Panc1 (cell line): ENCODE data around the gene BRD9. TPM values are rescaled to one million over a fixed set of nuclear protein-coding genes. Genes with fewer than 3 reads are reported as not detected.

ENCODE experiments used
- ATAC-seq: fragments of 200-7000 bp; cut with Tn5 transposase; 2 replicates; pipeline ENCODE4 v1.9.1; 2020; ENCODE audit warnings: mild to moderate bottlenecking, moderate library complexity
- BruUV-seq: library from RNA; stranded (reverse); fragments of 400-500 nt; replicated peaks from 2 replicates; lab custom pipeline; 2021; lab: Mats Ljungman, UMichigan
- CTCF ChIA-PET: fragments of 300-600 bp; sonication (Branson Sonifier 250); formaldehyde crosslinking; loops from one replicate; lab custom pipeline; 2022; ENCODE audit warnings: antibody characterized with exemption; lab: Charles Lee
- POLR2A ChIA-PET: fragments of 300-600 bp; sonication (Branson Sonifier 250); formaldehyde crosslinking; loops from one replicate; lab custom pipeline; 2022; ENCODE audit warnings: antibody characterized with exemption; lab: Charles Lee
- DNase-seq: peaks from one replicate; pipeline ENCODE4 v3.0.0-alpha.2; 2010; ENCODE audit warnings: low read depth, low spot score
- H3K27ac ChIP-seq: 2 replicates; pipeline ENCODE4 v1.5.1; 2011; ENCODE audit warnings: mild to moderate bottlenecking, low read length, inconsistent platforms
- H3K27me3 ChIP-seq: fragments of 200-500 bp; sonication (Bioruptor generic); 2 replicates; pipeline ENCODE4 v1.6.0; 2014; ENCODE audit warnings: low read length, inconsistent platforms; ENCODE audit not compliant: control insufficient read depth, insufficient read depth
- H3K36me3 ChIP-seq: fragments of 200-500 bp; sonication (Bioruptor generic); 2 replicates; pipeline ENCODE4 v1.5.1; 2014; ENCODE audit warnings: inconsistent platforms, mild to moderate bottlenecking, low read length, moderate library complexity; ENCODE audit not compliant: control insufficient read depth, insufficient read depth
- H3K4me1 ChIP-seq: 2 replicates; pipeline ENCODE4 v1.5.1; 2011; ENCODE audit warnings: inconsistent platforms, mild to moderate bottlenecking, low read length, moderate library complexity; ENCODE audit not compliant: control insufficient read depth, insufficient read depth
- H3K4me3 ChIP-seq, 2 experiments: 2 replicates each; pipeline ENCODE4 v1.5.1; 2011 to 2012; ENCODE audit warnings: low read depth in 2 of 2, low read length in 2 of 2, mild to moderate bottlenecking in 2 of 2, inconsistent platforms in 1 of 2, moderate library complexity in 1 of 2
- H3K9me3 ChIP-seq: fragments of 200-500 bp; sonication (Bioruptor generic); 2 replicates; pipeline ENCODE4 v1.5.1; 2014; ENCODE audit warnings: low read depth, mild to moderate bottlenecking, inconsistent platforms, low read length, moderate library complexity; ENCODE audit not compliant: control insufficient read depth, insufficient read depth
- POLR2AphosphoS5 ChIP-seq: IDR thresholded peaks from 2 replicates; pipeline ENCODE4 v1.6.1; 2012; ENCODE audit warnings: mild to moderate bottlenecking, low read depth, low read length, moderate library complexity
- SIN3A ChIP-seq: IDR thresholded peaks from 2 replicates; pipeline ENCODE4 v1.6.1; 2012; ENCODE audit warnings: low read depth, mild to moderate bottlenecking, low read length, moderate library complexity, borderline replicate concordance; ENCODE audit not compliant: insufficient read depth
- TCF7L2 ChIP-seq: IDR thresholded peaks from 2 replicates; pipeline ENCODE4 v1.6.1; 2011; ENCODE audit warnings: mild to moderate bottlenecking, low read depth, low read length, inconsistent platforms
- in situ Hi-C: cut with HindIII; loops from 2 replicates; pipeline ENCODE4 v1.10.0; 2016; ENCODE audit warnings: low sequenced_read_pairs, low pct_unique_long_range_greater_than_20kb
- intact Hi-C: fragments of 100-400 bp; cut with micrococcal nuclease; formaldehyde crosslinking; loops from one replicate; pipeline ENCODE4 v1.10.0; 2022; ENCODE audit not compliant: unreplicated experiment
- total RNA-seq: library from RNA; stranded (reverse); gene quantifications from one replicate; pipeline ENCODE4 v1.2.1, GENCODE V29; 2021; ENCODE audit not compliant: unreplicated experiment
- TF ChIP-seq, protein P1 (sequence below): fragments of 450-650 bp; IDR thresholded peaks from 2 replicates; pipeline ENCODE4 v1.5.1; 2017; ENCODE audit warnings: mild to moderate bottlenecking
- TF ChIP-seq, protein P2 (sequence below), 2 experiments: IDR thresholded peaks; 2 replicates each; pipeline ENCODE4 v1.6.1; 2011 to 2012; ENCODE audit warnings: low read depth in 2 of 2, control low read depth in 1 of 2, low read length in 1 of 2, mild to moderate bottlenecking in 1 of 2, moderate library complexity in 1 of 2; ENCODE audit not compliant: insufficient read depth in 1 of 2

Gene BRD9
- total RNA-seq, 1 experiment from 2014 or later = 64.3 TPM

DNA sequence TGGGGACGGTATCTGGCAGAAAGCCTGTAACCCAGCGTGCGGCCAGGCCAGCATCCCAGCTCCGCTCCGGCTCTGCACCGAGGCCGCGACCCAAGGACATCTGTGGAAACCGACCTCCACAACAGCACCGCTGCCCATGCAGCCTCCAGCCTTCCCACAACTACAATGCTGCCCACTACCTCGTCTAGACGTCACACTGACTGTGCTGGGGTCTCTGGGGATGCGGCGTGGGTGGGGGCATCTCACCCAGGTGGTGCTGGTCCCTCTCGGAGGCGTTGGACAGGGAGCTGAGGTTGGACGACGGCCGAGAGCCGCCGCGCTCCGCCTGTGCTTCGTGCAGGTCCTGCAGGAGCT lies 27.5 kb downstream of the BRD9 start:
- no peaks in the 10 kb centered on the region for H3K9me3 ChIP-seq
- H3K36me3 ChIP-seq = peaks cover 17% of the 10 kb centered on the region
- no TSS peak for BruUV-seq
- DNase-seq (no peak), ATAC-seq (no peak)
- POLR2A ChIA-PET = no interaction called here
- H3K27me3 ChIP-seq = no peaks in the 10 kb centered on the region
- intact Hi-C loops = no loop called here
- TF ChIP-seq, protein P1, sequence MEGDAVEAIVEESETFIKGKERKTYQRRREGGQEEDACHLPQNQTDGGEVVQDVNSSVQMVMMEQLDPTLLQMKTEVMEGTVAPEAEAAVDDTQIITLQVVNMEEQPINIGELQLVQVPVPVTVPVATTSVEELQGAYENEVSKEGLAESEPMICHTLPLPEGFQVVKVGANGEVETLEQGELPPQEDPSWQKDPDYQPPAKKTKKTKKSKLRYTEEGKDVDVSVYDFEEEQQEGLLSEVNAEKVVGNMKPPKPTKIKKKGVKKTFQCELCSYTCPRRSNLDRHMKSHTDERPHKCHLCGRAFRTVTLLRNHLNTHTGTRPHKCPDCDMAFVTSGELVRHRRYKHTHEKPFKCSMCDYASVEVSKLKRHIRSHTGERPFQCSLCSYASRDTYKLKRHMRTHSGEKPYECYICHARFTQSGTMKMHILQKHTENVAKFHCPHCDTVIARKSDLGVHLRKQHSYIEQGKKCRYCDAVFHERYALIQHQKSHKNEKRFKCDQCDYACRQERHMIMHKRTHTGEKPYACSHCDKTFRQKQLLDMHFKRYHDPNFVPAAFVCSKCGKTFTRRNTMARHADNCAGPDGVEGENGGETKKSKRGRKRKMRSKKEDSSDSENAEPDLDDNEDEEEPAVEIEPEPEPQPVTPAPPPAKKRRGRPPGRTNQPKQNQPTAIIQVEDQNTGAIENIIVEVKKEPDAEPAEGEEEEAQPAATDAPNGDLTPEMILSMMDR = no peak
- TF ChIP-seq TCF7L2 = no peak
- TF ChIP-seq SIN3A = no peak
- TF ChIP-seq POLR2AphosphoS5 = no peak
- TF ChIP-seq, protein P2, sequence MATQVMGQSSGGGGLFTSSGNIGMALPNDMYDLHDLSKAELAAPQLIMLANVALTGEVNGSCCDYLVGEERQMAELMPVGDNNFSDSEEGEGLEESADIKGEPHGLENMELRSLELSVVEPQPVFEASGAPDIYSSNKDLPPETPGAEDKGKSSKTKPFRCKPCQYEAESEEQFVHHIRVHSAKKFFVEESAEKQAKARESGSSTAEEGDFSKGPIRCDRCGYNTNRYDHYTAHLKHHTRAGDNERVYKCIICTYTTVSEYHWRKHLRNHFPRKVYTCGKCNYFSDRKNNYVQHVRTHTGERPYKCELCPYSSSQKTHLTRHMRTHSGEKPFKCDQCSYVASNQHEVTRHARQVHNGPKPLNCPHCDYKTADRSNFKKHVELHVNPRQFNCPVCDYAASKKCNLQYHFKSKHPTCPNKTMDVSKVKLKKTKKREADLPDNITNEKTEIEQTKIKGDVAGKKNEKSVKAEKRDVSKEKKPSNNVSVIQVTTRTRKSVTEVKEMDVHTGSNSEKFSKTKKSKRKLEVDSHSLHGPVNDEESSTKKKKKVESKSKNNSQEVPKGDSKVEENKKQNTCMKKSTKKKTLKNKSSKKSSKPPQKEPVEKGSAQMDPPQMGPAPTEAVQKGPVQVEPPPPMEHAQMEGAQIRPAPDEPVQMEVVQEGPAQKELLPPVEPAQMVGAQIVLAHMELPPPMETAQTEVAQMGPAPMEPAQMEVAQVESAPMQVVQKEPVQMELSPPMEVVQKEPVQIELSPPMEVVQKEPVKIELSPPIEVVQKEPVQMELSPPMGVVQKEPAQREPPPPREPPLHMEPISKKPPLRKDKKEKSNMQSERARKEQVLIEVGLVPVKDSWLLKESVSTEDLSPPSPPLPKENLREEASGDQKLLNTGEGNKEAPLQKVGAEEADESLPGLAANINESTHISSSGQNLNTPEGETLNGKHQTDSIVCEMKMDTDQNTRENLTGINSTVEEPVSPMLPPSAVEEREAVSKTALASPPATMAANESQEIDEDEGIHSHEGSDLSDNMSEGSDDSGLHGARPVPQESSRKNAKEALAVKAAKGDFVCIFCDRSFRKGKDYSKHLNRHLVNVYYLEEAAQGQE (IDR thresholded peaks at IDR 0.05; ENCODE audit: insufficient read depth in 1 of 2, low read depth in 2 of 2, low read length in 1 of 2) = no peak
- CTCF ChIA-PET = no interaction called here
- no peak overlapping the region for H3K27ac ChIP-seq
- in situ Hi-C loops = no loop called here
- no peak overlapping the region for H3K4me3 ChIP-seq
- no peaks in the 10 kb centered on the region for H3K4me1 ChIP-seq

DNA sequence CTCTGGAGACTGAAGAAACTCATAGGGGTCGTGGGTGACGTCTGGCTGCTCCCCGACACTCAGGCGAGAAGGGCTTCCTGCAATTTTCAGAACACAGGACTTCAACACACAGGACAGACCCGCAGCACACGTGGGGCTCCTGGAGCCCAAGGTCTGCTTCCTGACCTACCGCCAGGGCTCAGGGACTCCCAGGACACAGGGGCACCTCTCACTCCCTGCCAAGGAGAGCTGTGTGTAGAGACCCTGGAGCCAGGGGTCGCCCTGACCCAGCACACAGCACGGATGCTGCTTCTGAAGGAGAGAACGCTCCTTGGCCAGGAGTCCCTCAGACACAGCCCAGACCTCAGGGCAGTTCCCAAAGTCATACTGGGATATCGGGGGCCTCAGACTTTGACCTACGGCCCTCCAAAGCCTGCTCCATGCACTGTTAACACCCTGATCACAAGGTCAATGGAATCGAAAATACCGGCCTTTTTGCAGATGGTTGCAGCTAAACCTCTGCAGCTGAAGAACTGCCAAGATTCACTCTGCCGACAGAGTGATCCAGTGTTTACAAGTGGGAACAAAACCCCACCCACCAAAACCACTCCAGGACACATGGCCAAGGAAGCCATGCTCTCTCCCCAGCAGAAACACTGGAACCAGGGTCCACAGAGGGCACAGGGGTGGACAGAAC lies 28.0 kb downstream of the BRD9 start:
- no peak overlapping the region for H3K4me3 ChIP-seq
- DNase-seq (no peak), ATAC-seq (no peak)
- no TSS peak for BruUV-seq
- ChIA-PET POLR2A (interaction anchor here (0.6 kb wide), 1 partner anchor 516 kb away, joined by 3 read pairs; no protein-coding TSS in a partner anchor), CTCF (no interaction called here)
- no peak overlapping the region for H3K27ac ChIP-seq
- TF ChIP-seq SIN3A (no peak), TCF7L2 (no peak), POLR2AphosphoS5 (no peak)
- TF ChIP-seq, protein P1 = no peak
- TF ChIP-seq, protein P2 (IDR thresholded peaks at IDR 0.05; ENCODE audit: insufficient read depth in 1 of 2, low read depth in 2 of 2, low read length in 1 of 2) = no peak
- no peaks in the 10 kb centered on the region for H3K4me1 ChIP-seq
- H3K9me3 ChIP-seq = no peaks in the 10 kb centered on the region
- no peaks in the 10 kb centered on the region for H3K27me3 ChIP-seq
- H3K36me3 ChIP-seq = peaks cover 15% of the 10 kb centered on the region
- in situ Hi-C loops = no loop called here
- intact Hi-C loops = no loop called here
